Liver (tissue), 9 donors: ENCODE data around the gene MCM6. TPM values are rescaled to one million over a fixed set of nuclear protein-coding genes. Genes with fewer than 3 reads are reported as not detected.

Experiments
- DNase-seq: peaks from one replicate; pipeline ENCODE4 v3.0.0-alpha.2; 2017; ENCODE audit warnings: low spot score
- H3K27ac ChIP-seq, 2 donors: one replicate each; pipeline ENCODE4 v1.7.0; 2013; ENCODE audit warnings: inconsistent platforms in 2 of 2, low read length in 2 of 2, control low read depth in 1 of 2, low read depth in 1 of 2, mild to moderate bottlenecking in 1 of 2
- H3K27me3 ChIP-seq, 4 donors: one replicate each; pipeline versions ENCODE4 v1.6.1 to v1.7.0; 2013; ENCODE audit warnings: low read length in 3 of 4, inconsistent platforms in 1 of 4, mild to moderate bottlenecking in 1 of 4, moderate library complexity in 1 of 4; ENCODE audit not compliant: control insufficient read depth in 4 of 4, insufficient read depth in 4 of 4
- H3K36me3 ChIP-seq, 4 donors: one replicate each; pipeline versions ENCODE4 v1.6.1 to v1.7.0; 2013; ENCODE audit warnings: low read length in 3 of 4, mild to moderate bottlenecking in 3 of 4, low read depth in 1 of 4, moderate library complexity in 1 of 4; ENCODE audit not compliant: control insufficient read depth in 4 of 4, insufficient read depth in 3 of 4
- H3K4me1 ChIP-seq, 4 donors: one replicate each; pipeline versions ENCODE4 v1.6.1 to v1.7.0; 2013; ENCODE audit warnings: low read length in 3 of 4, mild to moderate bottlenecking in 3 of 4, moderate library complexity in 1 of 4; ENCODE audit not compliant: control insufficient read depth in 4 of 4, insufficient read depth in 4 of 4
- H3K4me3 ChIP-seq, 3 donors: one replicate each; pipeline versions ENCODE4 v1.6.1 to v1.7.0; 2013; ENCODE audit warnings: low read length in 3 of 3, control low read depth in 1 of 3, low read depth in 1 of 3, mild to moderate bottlenecking in 1 of 3
- H3K9ac ChIP-seq, 2 donors: one replicate each; pipeline ENCODE4 v1.7.0; 2013; ENCODE audit warnings: low read length in 2 of 2, mild to moderate bottlenecking in 2 of 2, moderate library complexity in 2 of 2, control low read depth in 1 of 2, low read depth in 1 of 2
- H3K9me3 ChIP-seq, 4 donors: one replicate each; pipeline versions ENCODE4 v1.6.1 to v1.7.0; 2013; ENCODE audit warnings: low read length in 3 of 4; ENCODE audit not compliant: control insufficient read depth in 4 of 4
- EGR1 ChIP-seq, 2 donors: IDR thresholded peaks; 2 replicates each; pipeline ENCODE4 v1.6.1; 2016 to 2018; ENCODE audit warnings: antibody characterized with exemption in 2 of 2, low read depth in 2 of 2
- GABPA ChIP-seq, 2 donors: IDR thresholded peaks in 1 of 2; conservative IDR thresholded peaks in 1 of 2; 2 replicates each; pipeline ENCODE4 v1.6.1; 2016; ENCODE audit warnings: antibody characterized with exemption in 2 of 2, mild to moderate bottlenecking in 1 of 2, moderate library complexity in 1 of 2
- HNF4A ChIP-seq, 2 donors: conservative IDR thresholded peaks; 2 replicates each; pipeline ENCODE4 v1.6.1; 2016; ENCODE audit warnings: antibody characterized with exemption in 2 of 2, mild to moderate bottlenecking in 2 of 2
- HNF4G ChIP-seq: IDR thresholded peaks from 2 replicates; pipeline ENCODE4 v1.6.1; 2016; ENCODE audit warnings: antibody characterized with exemption
- JUND ChIP-seq, 2 donors: IDR thresholded peaks; 2 replicates each; pipeline ENCODE4 v1.6.1; 2016; ENCODE audit warnings: antibody characterized with exemption in 2 of 2
- NR2F2 ChIP-seq: IDR thresholded peaks from 2 replicates; pipeline ENCODE4 v1.6.1; 2016; ENCODE audit warnings: antibody characterized with exemption
- RXRA ChIP-seq, 2 donors: IDR thresholded peaks; 2 replicates each; pipeline ENCODE4 v1.6.1; 2017 to 2018; ENCODE audit warnings: antibody characterized with exemption in 2 of 2, mild to moderate bottlenecking in 1 of 2
- SP1 ChIP-seq: IDR thresholded peaks from 2 replicates; pipeline ENCODE4 v1.6.1; 2018; ENCODE audit warnings: antibody characterized with exemption, mild to moderate bottlenecking
- TAF1 ChIP-seq: conservative IDR thresholded peaks from 2 replicates; pipeline ENCODE4 v1.6.1; 2016; ENCODE audit warnings: antibody characterized with exemption, mild to moderate bottlenecking
- YY1 ChIP-seq: IDR thresholded peaks from 2 replicates; pipeline ENCODE4 v1.6.1; 2016; ENCODE audit warnings: antibody characterized with exemption, mild to moderate bottlenecking
- WGBS: extraction: QIAGEN DNeasy Blood & Tissue Kit; methylation state at CpG from one replicate; pipeline ENCODE4 v1.1.7; 2013; 5-methylcytosine and 5-hydroxymethylcytosine counted together
- polyA plus RNA-seq, 2 donors: library from polyadenylated mRNA; stranded (reverse) in 1 of 2; unstranded in 1 of 2; fragments of 200-250 nt in 1 of 2; fragments of >200 nt in 1 of 2; fragmentation: Nextera tagmentation in 1 of 2; extraction: Ambion mirVana in 1 of 2; gene quantifications; one replicate each; pipeline versions ENCODE4 v1.2.1 to v1.2.3, GENCODE V29; 2013 to 2015
- total RNA-seq, 2 donors: library from RNA; depleted of rRNA; stranded (reverse); fragments of >200 nt; gene quantifications; one replicate each; pipeline ENCODE4 v1.2.3, GENCODE V29; 2014
- TF ChIP-seq, protein P1 (sequence below): IDR thresholded peaks from 2 replicates; pipeline ENCODE4 v1.6.1; 2016; ENCODE audit warnings: antibody characterized with exemption
- TF ChIP-seq, protein P2 (sequence below): IDR thresholded peaks from 2 replicates; pipeline ENCODE4 v1.6.1; 2016; ENCODE audit warnings: antibody characterized with exemption
- TF ChIP-seq, protein P3 (sequence below): IDR thresholded peaks from 2 replicates; pipeline ENCODE4 v1.6.1; 2016; ENCODE audit warnings: antibody characterized with exemption, mild to moderate bottlenecking
- TF ChIP-seq, protein P4 (sequence below): fragments of 150-350 bp; IDR thresholded peaks from 2 replicates; pipeline ENCODE4 v1.5.1; 2017; ENCODE audit warnings: improper control_type of control experiment, low read depth, low read length; ENCODE audit not compliant: missing input control
- donor health status: healthy.
- donor health status: healthy.
- donor health status: healthy.
- donor health status: healthy.
- donor health status: healthy.

The MCM6 gene
- total and polyA plus RNA-seq, 4 donors = 1.8 to 35.7 (median 2.8) TPM

GRCh38 chr2:135829378-135830135 is 46.7 kb downstream of the MCM6 start:
- TF ChIP-seq YY1 = no peak
- TF ChIP-seq SP1 = no peak
- no peak for TF ChIP-seq RXRA (IDR thresholded peaks at IDR 0.05)
- TF ChIP-seq, protein P1, sequence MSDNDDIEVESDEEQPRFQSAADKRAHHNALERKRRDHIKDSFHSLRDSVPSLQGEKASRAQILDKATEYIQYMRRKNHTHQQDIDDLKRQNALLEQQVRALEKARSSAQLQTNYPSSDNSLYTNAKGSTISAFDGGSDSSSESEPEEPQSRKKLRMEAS = no peak
- Histone ChIP-seq H3K4me1 (no peaks in the 10 kb centered on the region), H3K27me3 (no peaks in the 10 kb centered on the region), H3K27ac (no peak overlapping the region), H3K4me3 (no peak overlapping the region), H3K36me3 (no peaks in the 10 kb centered on the region), H3K9ac (no peak overlapping the region), H3K9me3 (no peaks in the 10 kb centered on the region)
- DNase-seq = no peak
- 94% methylated on average over 13 of the region's 13 CpGs for WGBS

DNA sequence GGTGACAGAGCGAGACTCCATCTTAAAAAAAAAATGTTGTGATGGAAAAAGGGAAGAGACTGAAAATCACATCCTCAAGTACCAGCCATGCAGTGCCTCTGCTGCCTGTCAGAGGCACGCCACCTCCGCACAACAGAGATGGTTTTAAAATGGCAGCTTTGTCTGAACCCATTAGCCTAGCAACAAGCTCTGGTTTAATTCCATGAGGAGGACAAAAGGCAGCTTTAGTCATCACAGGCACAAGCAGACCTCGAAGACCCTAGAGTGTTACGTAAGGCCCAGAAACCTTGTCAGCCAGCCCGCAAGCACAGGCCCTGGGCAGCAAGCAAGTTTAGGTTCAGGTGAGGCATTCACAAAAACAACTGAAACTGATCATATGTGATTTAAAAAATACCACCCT is 49.7 kb downstream of the MCM6 start:
- Histone ChIP-seq H3K9me3 (peaks cover 0 to 11% (median 2%) of the 10 kb centered on the region in 4 donors), H3K4me1 (no peaks in the 10 kb centered on the region), H3K36me3 (no peaks in the 10 kb centered on the region), H3K9ac (no peak overlapping the region), H3K4me3 (no peak overlapping the region), H3K27me3 (no peaks in the 10 kb centered on the region), H3K27ac (no peak overlapping the region)
- TF ChIP-seq HNF4A (conservative IDR thresholded peaks at IDR 0.05) (no peak), TAF1 (no peak), HNF4G (no peak), EGR1 (IDR thresholded peaks at IDR 0.05; ENCODE audit: low read depth in 2 of 2) (no peak), GABPA (IDR thresholded peaks at IDR 0.05 in 1 of 2, conservative IDR thresholded peaks at IDR 0.05 in 1 of 2) (no peak), JUND (IDR thresholded peaks at IDR 0.05) (no peak), NR2F2 (no peak), RXRA (IDR thresholded peaks at IDR 0.05) (no peak)
- TF ChIP-seq, protein P2, sequence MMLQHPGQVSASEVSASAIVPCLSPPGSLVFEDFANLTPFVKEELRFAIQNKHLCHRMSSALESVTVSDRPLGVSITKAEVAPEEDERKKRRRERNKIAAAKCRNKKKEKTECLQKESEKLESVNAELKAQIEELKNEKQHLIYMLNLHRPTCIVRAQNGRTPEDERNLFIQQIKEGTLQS = no peak
- TF ChIP-seq, protein P3, sequence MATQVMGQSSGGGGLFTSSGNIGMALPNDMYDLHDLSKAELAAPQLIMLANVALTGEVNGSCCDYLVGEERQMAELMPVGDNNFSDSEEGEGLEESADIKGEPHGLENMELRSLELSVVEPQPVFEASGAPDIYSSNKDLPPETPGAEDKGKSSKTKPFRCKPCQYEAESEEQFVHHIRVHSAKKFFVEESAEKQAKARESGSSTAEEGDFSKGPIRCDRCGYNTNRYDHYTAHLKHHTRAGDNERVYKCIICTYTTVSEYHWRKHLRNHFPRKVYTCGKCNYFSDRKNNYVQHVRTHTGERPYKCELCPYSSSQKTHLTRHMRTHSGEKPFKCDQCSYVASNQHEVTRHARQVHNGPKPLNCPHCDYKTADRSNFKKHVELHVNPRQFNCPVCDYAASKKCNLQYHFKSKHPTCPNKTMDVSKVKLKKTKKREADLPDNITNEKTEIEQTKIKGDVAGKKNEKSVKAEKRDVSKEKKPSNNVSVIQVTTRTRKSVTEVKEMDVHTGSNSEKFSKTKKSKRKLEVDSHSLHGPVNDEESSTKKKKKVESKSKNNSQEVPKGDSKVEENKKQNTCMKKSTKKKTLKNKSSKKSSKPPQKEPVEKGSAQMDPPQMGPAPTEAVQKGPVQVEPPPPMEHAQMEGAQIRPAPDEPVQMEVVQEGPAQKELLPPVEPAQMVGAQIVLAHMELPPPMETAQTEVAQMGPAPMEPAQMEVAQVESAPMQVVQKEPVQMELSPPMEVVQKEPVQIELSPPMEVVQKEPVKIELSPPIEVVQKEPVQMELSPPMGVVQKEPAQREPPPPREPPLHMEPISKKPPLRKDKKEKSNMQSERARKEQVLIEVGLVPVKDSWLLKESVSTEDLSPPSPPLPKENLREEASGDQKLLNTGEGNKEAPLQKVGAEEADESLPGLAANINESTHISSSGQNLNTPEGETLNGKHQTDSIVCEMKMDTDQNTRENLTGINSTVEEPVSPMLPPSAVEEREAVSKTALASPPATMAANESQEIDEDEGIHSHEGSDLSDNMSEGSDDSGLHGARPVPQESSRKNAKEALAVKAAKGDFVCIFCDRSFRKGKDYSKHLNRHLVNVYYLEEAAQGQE = no peak
- TF ChIP-seq, protein P4, sequence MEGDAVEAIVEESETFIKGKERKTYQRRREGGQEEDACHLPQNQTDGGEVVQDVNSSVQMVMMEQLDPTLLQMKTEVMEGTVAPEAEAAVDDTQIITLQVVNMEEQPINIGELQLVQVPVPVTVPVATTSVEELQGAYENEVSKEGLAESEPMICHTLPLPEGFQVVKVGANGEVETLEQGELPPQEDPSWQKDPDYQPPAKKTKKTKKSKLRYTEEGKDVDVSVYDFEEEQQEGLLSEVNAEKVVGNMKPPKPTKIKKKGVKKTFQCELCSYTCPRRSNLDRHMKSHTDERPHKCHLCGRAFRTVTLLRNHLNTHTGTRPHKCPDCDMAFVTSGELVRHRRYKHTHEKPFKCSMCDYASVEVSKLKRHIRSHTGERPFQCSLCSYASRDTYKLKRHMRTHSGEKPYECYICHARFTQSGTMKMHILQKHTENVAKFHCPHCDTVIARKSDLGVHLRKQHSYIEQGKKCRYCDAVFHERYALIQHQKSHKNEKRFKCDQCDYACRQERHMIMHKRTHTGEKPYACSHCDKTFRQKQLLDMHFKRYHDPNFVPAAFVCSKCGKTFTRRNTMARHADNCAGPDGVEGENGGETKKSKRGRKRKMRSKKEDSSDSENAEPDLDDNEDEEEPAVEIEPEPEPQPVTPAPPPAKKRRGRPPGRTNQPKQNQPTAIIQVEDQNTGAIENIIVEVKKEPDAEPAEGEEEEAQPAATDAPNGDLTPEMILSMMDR = no peak
- WGBS = 90% methylated on average over 6 of the region's 6 CpGs
- DNase-seq = no peak
